Thyroid gland (tissue), 4 donors: ENCODE data around the gene SPATA31C1. TPM values are rescaled to one million over a fixed set of nuclear protein-coding genes. Genes with fewer than 3 reads are reported as not detected.

Experiments used
- DNase-seq, 2 donors: peaks; one replicate each; pipeline ENCODE4 v3.0.0-alpha.2; 2019
- H3K27ac ChIP-seq, 3 donors: fragments of 200-600 bp; sonication (generic); 1 replicate in 2 of 3; 2 replicates in 1 of 3; pipeline ENCODE4 v1.5.1; 2016 to 2019; ENCODE audit warnings: mild to moderate bottlenecking in 1 of 3, moderate library complexity in 1 of 3
- H3K27me3 ChIP-seq: fragments of 200-600 bp; sonication (generic); one replicate; pipeline ENCODE4 v1.5.1; 2019
- H3K36me3 ChIP-seq, 2 donors: fragments of 200-600 bp; sonication (generic); one replicate each; pipeline ENCODE4 v1.5.1; 2016 to 2019
- H3K4me1 ChIP-seq, 2 donors: fragments of 200-600 bp; sonication (generic); one replicate each; pipeline ENCODE4 v1.5.1; 2017 to 2019
- H3K4me3 ChIP-seq, 3 donors: fragments of 200-600 bp; sonication (generic); replicated peaks in 1 of 3; 1 replicate in 2 of 3; 2 replicates in 1 of 3; pipeline ENCODE4 v1.5.1; 2016; ENCODE audit warnings: mild to moderate bottlenecking in 1 of 3
- H3K9me3 ChIP-seq: fragments of 200-600 bp; sonication (generic); one replicate; pipeline ENCODE4 v1.5.1; 2017
- POLR2A ChIP-seq, 2 donors: fragments of 450-650 bp; IDR thresholded peaks; one replicate each; pipeline ENCODE4 v1.6.1; 2017; ENCODE audit warnings: antibody characterized with exemption in 2 of 2, mild to moderate bottlenecking in 2 of 2, moderate library complexity in 1 of 2
- WGBS, 2 donors: methylation state at CpG; one replicate each; pipeline ENCODE4 v1.1.5; 2017; 5-methylcytosine and 5-hydroxymethylcytosine counted together
- intact Hi-C: fragments of 100-400 bp; cut with DNase I; formaldehyde crosslinking; loops from one replicate; pipeline ENCODE4 v1.15.1; 2023
- total RNA-seq, 4 donors: library from RNA; depleted of rRNA; stranded (reverse); fragments of >200 nt; gene quantifications; one replicate each; pipeline ENCODE4 v1.2.3, GENCODE V29; 2016
- TF ChIP-seq, protein P1 (sequence below), 6 experiments: fragments of 200-600 bp in 3 of 6; fragments of 450-650 bp in 3 of 6; sonication (generic) in 3 of 6; IDR thresholded peaks; one replicate each; pipeline ENCODE4 v1.5.1; 2016 to 2019; ENCODE audit warnings: antibody characterized with exemption in 6 of 6, mild to moderate bottlenecking in 2 of 6, inconsistent platforms in 1 of 6, moderate library complexity in 1 of 6

SPATA31C1 gene
- total RNA-seq, 4 donors from 2014 or later, result not detected

DNA sequence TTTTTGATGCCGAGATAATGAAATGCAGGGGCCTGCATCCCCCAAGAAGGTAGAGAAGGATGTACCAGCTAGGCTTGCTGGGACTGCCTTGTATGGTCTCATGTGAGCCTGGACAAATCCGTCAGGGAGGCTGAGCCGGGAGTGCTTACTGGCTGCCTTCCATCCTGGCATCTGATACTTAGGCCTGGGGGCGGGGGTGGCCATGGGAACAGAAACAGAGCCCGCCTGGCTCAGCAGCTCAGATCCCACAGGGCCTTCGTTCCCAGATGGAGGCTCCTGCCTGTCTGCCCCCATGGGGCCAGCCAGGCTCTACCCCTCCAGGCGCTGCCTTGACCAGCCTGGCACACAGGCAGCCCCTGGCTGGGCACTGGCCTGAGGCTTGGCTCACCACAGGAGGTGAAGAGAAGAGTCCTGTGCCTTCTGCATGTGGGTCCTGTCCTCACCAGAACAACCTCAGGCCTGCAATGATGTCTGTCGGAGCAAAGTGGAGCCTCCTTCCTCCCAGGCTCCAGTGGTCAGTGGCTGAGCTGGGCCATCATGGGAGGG is 45.6 kb upstream of the SPATA31C1 start:
- Histone ChIP-seq H3K36me3 (no peaks in the 10 kb centered on the region), H3K27me3 (no peaks in the 10 kb centered on the region), H3K9me3 (no peaks in the 10 kb centered on the region), H3K4me1 (no peaks in the 10 kb centered on the region), H3K27ac (no peak overlapping the region), H3K4me3 (no peak overlapping the region)
- no peak for DNase-seq
- TF ChIP-seq POLR2A (IDR thresholded peaks at IDR 0.05), result no peak
- TF ChIP-seq, protein P1, sequence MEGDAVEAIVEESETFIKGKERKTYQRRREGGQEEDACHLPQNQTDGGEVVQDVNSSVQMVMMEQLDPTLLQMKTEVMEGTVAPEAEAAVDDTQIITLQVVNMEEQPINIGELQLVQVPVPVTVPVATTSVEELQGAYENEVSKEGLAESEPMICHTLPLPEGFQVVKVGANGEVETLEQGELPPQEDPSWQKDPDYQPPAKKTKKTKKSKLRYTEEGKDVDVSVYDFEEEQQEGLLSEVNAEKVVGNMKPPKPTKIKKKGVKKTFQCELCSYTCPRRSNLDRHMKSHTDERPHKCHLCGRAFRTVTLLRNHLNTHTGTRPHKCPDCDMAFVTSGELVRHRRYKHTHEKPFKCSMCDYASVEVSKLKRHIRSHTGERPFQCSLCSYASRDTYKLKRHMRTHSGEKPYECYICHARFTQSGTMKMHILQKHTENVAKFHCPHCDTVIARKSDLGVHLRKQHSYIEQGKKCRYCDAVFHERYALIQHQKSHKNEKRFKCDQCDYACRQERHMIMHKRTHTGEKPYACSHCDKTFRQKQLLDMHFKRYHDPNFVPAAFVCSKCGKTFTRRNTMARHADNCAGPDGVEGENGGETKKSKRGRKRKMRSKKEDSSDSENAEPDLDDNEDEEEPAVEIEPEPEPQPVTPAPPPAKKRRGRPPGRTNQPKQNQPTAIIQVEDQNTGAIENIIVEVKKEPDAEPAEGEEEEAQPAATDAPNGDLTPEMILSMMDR (IDR thresholded peaks at IDR 0.05), result no peak
- 78 to 86% methylated on average over 6 to 7 of the region's 8 CpGs for WGBS, 2 donors
- intact Hi-C loops, result no loop called here

GRCh38 chr9:87873607-87874303 is 44.0 kb upstream of the SPATA31C1 start:
- no peak for DNase-seq
- no peak overlapping the region for H3K4me3 ChIP-seq
- 93% methylated on average over 5 of the region's 5 CpGs for WGBS, 2 donors
- H3K36me3 ChIP-seq, result no peaks in the 10 kb centered on the region
- no peaks in the 10 kb centered on the region for H3K9me3 ChIP-seq
- H3K27ac ChIP-seq, result no peak overlapping the region
- no peaks in the 10 kb centered on the region for H3K4me1 ChIP-seq
- intact Hi-C loops, result no loop called here
- H3K27me3 ChIP-seq, result no peaks in the 10 kb centered on the region
- TF ChIP-seq POLR2A (IDR thresholded peaks at IDR 0.05), result no peak
- TF ChIP-seq, protein P1 (IDR thresholded peaks at IDR 0.05), result no peak

- intact Hi-C loops, result no loop called here
- Histone ChIP-seq H3K4me1 (no peaks in the 10 kb centered on the region), H3K9me3 (no peaks in the 10 kb centered on the region), H3K36me3 (no peaks in the 10 kb centered on the region), H3K27me3 (no peaks in the 10 kb centered on the region), H3K27ac (no peak overlapping the region), H3K4me3 (no peak overlapping the region)
- DNase-seq, result no peak
- TF ChIP-seq POLR2A (IDR thresholded peaks at IDR 0.05), result no peak
- TF ChIP-seq, protein P1 (IDR thresholded peaks at IDR 0.05), result no peak
- WGBS, 2 donors, result 64 to 67% methylated on average over 7 of the region's 7 CpGs
These were observed 43.5 kb upstream of the SPATA31C1 start for GRCh38 chr9:87874304-87874623.

GRCh38 chr9:87875060-87875459 is 42.7 kb upstream of the SPATA31C1 start:
- Histone ChIP-seq H3K9me3 (no peaks in the 10 kb centered on the region), H3K27ac (no peak overlapping the region), H3K4me3 (no peak overlapping the region), H3K27me3 (no peaks in the 10 kb centered on the region), H3K36me3 (no peaks in the 10 kb centered on the region), H3K4me1 (no peaks in the 10 kb centered on the region)
- intact Hi-C loops, result no loop called here
- TF ChIP-seq, protein P1 (IDR thresholded peaks at IDR 0.05), result no peak
- TF ChIP-seq POLR2A (IDR thresholded peaks at IDR 0.05), result no peak
- no peak for DNase-seq

DNA sequence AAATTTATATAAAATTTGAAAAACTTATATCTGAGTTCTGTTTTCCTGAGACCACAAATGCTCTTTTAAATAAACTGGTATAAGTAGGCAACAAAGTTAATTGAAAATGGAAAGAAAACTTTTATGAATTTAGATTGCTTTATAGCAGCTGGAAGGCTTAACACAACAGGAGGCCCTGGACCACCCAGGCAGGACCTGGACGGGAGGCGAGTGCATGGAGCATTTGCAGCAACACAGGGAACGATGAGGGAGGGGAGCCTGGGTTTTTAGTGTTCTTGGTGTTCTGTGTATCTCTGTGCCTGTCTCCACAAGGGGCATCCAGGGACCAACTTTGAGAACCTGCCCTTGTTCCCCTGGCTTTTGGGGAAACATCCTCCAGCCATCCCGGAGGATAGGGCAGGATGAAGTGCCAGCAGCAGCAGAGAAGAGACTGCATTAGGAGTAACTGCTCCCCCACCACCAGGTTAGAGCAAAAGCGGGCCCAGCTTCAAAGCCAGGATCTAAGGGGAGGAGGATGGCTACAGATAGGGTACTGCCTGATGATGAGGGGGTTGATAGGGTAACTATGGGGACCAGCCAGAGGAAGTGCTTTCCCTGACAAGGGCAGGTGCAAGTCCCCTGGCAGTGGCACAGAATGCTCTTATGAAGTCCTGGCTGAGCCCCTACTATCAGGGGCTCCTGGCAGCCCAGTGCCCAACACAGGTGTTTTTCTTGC is 41.8 kb upstream of the SPATA31C1 start:
- Histone ChIP-seq H3K36me3 (no peaks in the 10 kb centered on the region), H3K4me1 (no peaks in the 10 kb centered on the region), H3K27ac (no peak overlapping the region), H3K4me3 (no peak overlapping the region), H3K27me3 (no peaks in the 10 kb centered on the region), H3K9me3 (no peaks in the 10 kb centered on the region)
- no peak for DNase-seq
- no peak for TF ChIP-seq POLR2A (IDR thresholded peaks at IDR 0.05)
- TF ChIP-seq, protein P1 (IDR thresholded peaks at IDR 0.05), result no peak
- intact Hi-C loops, result no loop called here
- 75 to 78% methylated on average over 5 of the region's 5 CpGs for whole genome bisulfite sequencing, 2 donors
